CD4-positive, alpha-beta T cell treated with Interleukin-12 subunit alpha and Interleukin-12 subunit beta, for 1 hour (primary cell): ENCODE data around the gene KRT7.

Experiments used
- DNase-seq: peaks from one replicate; pipeline ENCODE4 v3.0.0-alpha.2; 2020

Gene KRT7

GRCh38 chr12:52232674-52233461 lies at the start of gene KRT7:
TSS of gene KRT7 (plus strand) at chr12:52233243. CDS start at chr12:52233297, 54 bp downstream.
- DNase-seq: no peak

DNA sequence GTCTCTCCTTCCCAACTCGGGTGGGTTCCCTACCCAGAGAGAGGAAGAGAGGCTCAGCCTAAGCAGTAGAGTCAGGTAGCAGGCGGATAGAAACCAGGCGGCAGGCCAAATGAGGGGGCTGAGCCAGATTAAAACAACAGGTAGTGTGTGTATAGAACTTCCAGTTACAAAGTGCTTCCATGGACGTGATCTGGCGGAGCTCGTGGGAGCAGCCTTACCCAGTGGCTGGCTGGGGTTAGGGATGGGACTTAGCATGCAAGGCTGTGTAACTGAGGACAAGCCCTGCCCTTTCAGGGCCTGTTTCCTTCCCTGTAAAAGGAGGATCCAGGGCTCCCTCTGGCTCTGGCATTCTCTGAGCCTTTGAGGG lies 49.5 kb upstream of the KRT7 start:
- DNase-seq: no peak

DNA sequence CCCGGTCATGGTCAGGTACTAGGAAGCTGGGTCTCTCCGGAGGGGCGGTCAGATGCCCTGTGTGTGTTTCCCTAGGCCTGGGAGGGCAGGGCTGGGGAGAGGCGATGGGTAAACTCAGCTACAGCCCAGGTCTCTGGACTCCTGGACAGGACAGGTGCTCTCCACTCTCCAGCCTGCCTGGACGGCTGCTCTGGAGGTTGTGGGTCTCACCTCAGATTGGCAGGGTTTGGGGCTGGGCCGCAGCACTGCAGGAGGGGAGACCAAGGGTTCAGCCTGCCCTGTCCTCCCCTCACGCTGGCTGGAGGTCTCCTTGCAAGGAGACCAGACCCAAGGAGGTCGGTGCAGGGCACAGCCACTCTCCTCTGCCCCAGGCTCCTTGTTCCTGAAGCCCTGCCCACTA lies 49.1 kb upstream of the KRT7 start:
- no peak for DNase-seq

GRCh38 chr12:52184813-52185212 lies 48.2 kb upstream of the KRT7 start:
- no peak for DNase-seq

GRCh38 chr12:52185400-52185967 lies 47.6 kb upstream of the KRT7 start:
- DNase-seq: no peak

- no peak for DNase-seq
Measured at GRCh38 chr12:52186118-52186840, 46.8 kb upstream of the KRT7 start.

DNA sequence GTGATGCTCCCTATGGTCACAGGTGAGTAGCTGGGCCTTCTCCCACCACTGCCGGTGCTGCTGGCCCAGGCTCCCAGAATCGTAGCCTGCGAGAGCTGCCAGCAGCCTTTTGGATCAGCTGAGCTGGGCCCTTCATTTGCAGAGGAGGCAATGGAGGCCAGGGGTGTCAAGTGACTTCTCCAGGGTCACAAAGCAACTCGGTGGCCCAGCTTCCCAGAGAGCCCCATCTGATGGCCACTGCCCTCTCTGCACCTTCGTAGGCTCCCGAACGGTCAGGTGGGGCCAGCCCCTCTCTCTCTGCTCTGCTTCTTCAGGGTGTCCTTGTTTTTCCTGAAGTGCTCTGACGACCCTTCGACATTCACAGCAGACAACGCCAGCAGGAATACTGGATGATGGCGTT lies 45.8 kb upstream of the KRT7 start:
- DNase-seq: no peak

GRCh38 chr12:52187640-52188039 lies 45.4 kb upstream of the KRT7 start:
- DNase-seq: no peak

- DNase-seq: no peak
Measured at GRCh38 chr12:52188658-52189057, 44.4 kb upstream of the KRT7 start.

DNA sequence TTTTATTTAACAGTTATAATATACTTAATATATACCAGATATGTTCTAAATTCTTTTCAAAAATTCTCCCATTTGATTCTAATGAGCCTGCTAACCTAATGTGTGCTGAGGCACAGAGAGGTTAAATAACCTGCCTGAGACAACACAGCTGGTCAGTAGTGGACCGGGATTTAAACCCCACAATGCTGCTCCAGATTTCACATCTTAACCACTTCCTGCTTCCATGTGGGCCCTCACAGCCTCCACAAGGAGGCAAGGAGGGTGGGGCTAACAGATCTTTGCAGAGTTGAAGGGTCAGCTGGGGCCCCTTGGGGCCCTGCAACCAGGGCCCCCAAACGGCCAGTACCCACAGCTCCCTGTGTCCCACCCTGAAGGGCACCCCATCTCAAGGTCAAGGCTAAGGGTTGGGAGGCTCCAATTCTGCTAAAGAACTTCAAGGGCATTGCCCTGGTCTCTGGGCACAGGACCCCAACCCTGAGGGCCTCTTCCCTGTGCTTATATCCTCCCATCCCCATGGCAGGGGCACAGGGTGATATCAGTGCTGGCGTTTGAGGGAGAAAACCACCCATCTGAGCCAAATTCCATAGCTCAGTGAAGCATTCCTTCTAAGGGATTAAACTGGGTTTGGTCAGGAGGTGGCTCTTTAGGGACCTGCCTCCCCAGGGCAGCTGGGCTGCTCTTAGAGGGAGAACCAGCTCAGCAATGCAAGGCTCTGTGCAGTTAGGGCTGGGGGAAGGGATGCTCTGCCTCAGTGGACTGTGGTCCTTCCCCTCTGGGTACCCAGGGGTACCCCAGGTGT lies 43.5 kb upstream of the KRT7 start:
- no peak for DNase-seq

DNA sequence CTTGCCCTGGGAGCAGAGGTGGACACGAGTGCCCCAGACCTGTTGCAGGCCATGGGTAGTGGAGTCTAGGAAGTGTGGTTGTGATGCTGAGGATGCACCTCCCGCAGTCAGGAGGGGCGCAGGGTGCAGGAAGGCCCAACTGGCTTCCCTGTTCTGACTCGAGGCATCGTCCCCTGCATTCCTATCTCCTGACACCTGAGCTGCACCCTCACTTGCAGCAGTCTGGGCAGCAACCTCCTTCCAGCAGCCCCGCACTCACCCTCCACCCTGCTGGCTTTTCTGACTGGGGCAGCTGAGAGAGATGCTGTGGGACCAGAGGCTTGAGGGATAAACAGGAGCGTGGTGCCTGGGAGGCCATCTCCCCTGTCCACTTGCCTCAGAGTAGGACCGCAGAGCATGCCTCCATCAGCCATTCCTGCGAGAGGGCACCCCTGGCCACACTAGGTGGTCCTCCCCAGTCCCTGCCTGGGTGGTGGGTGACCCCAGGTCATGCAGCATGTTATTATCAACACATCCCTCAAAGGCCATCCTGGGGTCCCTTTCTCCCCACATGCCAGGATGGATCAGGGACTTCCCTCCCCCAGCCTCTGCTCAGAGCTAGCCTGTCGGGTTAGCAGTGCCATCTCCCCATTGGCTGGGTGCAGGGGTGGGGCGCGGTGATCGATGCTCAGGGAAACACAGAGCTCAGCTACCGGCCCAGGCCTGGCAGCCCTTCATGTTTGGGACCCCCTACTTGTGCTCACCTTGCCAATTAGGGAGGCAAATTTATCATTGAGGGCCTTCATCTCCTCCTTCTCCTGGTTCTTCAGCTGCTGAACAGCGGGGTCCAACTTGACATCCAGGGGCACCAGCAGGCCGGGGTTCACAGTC lies 41.9 kb upstream of the KRT7 start:
- no peak for DNase-seq

DNA sequence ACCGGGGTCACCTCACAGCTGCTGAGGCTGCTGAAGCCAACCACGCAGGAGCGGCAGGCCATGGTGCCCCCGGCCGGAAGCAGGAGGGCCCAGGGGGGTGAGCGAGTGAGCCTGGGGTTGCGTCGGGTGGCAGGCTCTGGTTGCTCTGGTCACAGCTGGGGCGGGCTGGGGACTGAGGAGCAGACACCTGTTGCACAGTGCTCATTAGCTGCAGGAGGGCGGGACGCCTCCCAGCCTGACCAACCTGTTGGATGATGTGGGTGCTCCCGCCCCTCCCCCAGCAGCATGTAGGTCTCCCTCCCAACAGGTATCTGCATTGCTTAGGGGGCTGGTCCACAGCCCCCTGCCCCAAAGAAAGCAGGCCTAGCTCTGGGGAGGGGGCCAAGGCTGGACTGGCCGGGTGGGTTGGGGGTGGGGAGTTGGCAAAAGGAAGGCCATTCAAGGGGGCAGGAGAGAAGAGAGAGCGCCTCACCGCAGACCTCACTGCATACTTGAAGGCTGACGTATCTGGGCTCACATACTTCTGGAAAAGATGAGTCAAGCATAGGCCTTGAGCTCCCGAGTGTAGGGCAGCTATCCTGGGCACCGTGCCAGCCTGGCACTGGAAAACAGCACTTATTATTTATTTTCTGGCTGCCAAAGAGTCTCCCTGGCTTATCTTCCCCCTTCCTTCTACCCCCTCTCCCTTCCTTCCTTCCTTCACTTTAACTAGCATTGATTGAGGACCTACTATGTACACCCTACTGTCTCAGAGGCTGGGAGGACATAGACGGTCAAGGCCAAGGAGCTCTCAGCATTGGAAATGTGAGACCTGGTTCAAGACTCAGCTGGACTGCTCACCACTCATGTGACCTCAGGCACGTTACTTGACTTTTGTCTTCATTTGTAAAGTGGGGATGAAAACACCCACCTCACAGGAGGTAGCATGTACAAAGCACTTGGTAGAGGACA lies 40.9 kb upstream of the KRT7 start, which contains the start of gene KRT80:
Gene KRT80, minus strand, starts transcription at position 174 of the 951 bp plus-strand sequence. Its CDS starts 112 bp downstream, at position 62.
- DNase-seq: no peak

DNA sequence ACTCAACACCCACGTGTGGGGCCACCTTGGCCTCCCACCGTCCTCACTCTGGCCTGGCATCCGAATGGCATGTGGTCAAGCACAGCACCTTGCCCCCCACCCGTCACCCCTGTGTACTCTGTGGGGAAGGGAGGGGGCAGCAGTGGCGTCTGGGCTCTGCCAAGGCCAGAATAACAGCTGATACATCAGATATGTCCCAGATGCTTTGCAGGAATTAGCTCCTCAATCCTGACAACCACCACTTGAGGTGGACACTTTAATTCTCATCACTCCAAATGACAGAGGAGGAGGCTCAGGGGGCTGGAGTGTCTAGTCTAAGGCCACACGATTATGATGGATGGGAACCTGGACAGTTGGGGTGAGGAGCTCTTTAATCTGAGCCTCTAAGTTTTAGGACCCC lies 39.5 kb upstream of the KRT7 start:
- DNase-seq: no peak

DNA sequence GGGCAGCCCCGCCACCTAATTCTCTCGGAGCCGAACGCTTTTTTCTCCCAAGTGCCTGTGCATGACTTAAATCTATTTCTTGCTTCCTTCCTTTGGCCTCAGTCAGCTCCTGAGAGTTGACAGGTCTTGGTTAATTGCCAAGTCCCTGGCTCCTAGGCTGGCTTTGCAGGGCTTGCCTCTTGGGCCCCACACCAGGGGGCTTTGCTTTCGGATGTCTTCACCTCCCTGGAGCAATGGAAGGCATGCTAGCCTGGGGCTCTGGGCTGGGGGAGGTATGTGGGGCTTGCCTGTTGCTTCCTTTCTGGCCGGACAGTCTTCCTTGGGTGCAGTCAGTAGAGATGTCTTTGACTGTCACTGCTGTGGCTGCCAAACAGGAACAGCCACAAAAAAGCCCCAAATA lies 39.1 kb upstream of the KRT7 start:
- no peak for DNase-seq

GRCh38 chr12:52195065-52195730 lies 37.8 kb upstream of the KRT7 start:
- DNase-seq: no peak

GRCh38 chr12:52197371-52198231 lies 35.4 kb upstream of the KRT7 start:
- DNase-seq: peak; percentile 8

- no peak for DNase-seq
Measured at GRCh38 chr12:52198454-52199215, 34.4 kb upstream of the KRT7 start.

- DNase-seq: no peak
Measured at GRCh38 chr12:52199294-52199919, 33.6 kb upstream of the KRT7 start.
